ENCODE measurements around the gene BACE1. TPM values are rescaled to one million over a fixed set of nuclear protein-coding genes. Genes with fewer than 3 reads are reported as not detected.

The BACE1 gene
- total and polyA plus RNA-seq, 2 of the 13 experiments (the other 11 are each of a cell fraction or from before 2014, with no cell fraction given) = 7.5 to 17.9 TPM

DNA sequence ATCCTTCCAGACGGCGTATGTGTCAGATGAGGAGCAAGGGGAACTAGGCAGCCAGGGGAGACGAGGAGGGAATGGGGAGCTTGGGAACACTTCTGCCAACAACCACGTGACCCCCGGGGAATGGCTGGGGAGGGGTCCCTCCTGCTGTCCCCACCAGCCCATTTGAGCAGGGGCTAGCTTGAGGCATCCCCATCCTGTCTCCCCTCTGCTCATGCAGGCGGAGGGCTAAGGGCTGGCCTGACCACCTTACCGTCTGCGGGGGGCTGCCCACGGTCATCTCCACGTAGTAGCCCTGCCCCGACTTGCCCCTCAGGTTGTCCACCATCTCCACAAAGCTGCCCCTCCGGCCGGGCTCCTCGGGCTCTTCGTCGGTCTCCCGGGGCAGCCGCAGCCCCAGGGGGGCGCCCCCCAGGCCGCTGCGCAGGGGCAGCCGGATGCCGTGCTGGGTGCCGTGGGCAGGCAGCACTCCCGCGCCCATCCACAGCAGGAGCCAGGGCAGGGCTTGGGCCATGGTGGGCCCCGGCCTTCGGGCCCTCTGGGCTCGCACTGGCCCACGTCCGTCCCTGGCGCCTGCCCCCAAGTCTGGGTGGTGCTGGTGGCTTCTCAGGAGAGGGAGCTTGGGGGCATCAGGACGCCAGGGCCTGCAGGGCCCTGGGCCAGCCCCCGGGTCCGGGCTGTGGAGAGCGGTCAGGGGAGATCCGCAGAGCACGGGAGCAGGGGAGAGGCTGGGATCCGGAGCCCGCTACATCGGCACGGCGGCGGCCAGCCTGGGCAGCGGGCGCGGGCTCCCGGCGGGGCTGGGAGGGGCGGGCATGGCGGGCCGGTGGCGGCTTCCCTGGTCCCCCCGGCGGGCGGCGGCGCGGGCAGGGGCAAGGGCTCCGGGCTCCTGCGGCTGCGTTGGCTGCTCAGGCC is 515 bp downstream of the BACE1 start (continued):
- TF ChIP-seq ZNF776 (CRISPR knock-in tag; IDR thresholded peaks at IDR 0.05) = 0 out of 2 replicates have a peak, but pooled peaks have one; percentile 22
- TF ChIP-seq KDM5A (IDR thresholded peaks at IDR 0.05; ENCODE audit: borderline replicate concordance, low read length) = no peak
- TF ChIP-seq NFE2L2 (IDR thresholded peaks at IDR 0.05; ENCODE audit: low read length) = no peak
- no peak for TF ChIP-seq ZNF160 (CRISPR knock-in tag; IDR thresholded peaks at IDR 0.05)
- TF ChIP-seq, protein P1, sequence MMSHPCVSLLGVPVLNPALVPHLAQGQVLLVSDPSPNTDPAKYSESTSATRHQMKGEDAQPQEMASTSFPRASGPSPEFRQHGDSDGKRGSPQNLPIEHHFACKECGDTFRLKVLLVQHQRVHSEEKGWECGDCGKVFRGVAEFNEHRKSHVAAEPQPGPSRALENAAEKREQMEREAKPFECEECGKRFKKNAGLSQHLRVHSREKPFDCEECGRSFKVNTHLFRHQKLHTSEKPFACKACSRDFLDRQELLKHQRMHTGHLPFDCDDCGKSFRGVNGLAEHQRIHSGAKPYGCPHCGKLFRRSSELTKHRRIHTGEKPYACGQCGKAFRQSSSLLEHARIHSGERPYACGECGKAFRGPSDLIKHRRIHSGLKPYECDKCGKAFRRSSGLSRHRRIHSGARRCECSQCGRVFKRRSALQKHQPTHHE (CRISPR knock-in tag; IDR thresholded peaks at IDR 0.05; ENCODE audit: borderline replicate concordance) = no peak
- TF ChIP-seq, protein P2, sequence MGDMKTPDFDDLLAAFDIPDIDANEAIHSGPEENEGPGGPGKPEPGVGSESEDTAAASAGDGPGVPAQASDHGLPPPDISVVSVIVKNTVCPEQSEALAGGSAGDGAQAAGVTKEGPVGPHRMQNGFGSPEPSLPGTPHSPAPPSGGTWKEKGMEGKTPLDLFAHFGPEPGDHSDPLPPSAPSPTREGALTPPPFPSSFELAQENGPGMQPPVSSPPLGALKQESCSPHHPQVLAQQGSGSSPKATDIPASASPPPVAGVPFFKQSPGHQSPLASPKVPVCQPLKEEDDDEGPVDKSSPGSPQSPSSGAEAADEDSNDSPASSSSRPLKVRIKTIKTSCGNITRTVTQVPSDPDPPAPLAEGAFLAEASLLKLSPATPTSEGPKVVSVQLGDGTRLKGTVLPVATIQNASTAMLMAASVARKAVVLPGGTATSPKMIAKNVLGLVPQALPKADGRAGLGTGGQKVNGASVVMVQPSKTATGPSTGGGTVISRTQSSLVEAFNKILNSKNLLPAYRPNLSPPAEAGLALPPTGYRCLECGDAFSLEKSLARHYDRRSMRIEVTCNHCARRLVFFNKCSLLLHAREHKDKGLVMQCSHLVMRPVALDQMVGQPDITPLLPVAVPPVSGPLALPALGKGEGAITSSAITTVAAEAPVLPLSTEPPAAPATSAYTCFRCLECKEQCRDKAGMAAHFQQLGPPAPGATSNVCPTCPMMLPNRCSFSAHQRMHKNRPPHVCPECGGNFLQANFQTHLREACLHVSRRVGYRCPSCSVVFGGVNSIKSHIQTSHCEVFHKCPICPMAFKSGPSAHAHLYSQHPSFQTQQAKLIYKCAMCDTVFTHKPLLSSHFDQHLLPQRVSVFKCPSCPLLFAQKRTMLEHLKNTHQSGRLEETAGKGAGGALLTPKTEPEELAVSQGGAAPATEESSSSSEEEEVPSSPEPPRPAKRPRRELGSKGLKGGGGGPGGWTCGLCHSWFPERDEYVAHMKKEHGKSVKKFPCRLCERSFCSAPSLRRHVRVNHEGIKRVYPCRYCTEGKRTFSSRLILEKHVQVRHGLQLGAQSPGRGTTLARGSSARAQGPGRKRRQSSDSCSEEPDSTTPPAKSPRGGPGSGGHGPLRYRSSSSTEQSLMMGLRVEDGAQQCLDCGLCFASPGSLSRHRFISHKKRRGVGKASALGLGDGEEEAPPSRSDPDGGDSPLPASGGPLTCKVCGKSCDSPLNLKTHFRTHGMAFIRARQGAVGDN (CRISPR knock-in tag; IDR thresholded peaks at IDR 0.05) = peak; percentile 30; the same call in 1 of the 2 replicates
- TF ChIP-seq THYN1 (CRISPR knock-in tag; IDR thresholded peaks at IDR 0.05; ENCODE audit: borderline replicate concordance, low read depth) = no peak; the same call in 1 of the 2 replicates
- no peak for TF ChIP-seq ZFP1 (CRISPR knock-in tag; IDR thresholded peaks at IDR 0.05)
- no peak for TF ChIP-seq ZNF788 (CRISPR knock-in tag; IDR thresholded peaks at IDR 0.05; ENCODE audit: borderline replicate concordance)
- TF ChIP-seq RFX1 (IDR thresholded peaks at IDR 0.05) = no peak
- no peak for TF ChIP-seq SP140L (CRISPR knock-in tag; IDR thresholded peaks at IDR 0.05; ENCODE audit: borderline replicate concordance)
- TF ChIP-seq ZNF230 (CRISPR knock-in tag; IDR thresholded peaks at IDR 0.05) = 0 out of 2 replicates have a peak, but pooled peaks have one; percentile 29
- no peak for TF ChIP-seq RORA (CRISPR knock-in tag; IDR thresholded peaks at IDR 0.05)
- TF ChIP-seq KDM5B (CRISPR knock-in tag; IDR thresholded peaks at IDR 0.05; ENCODE audit: borderline replicate concordance) = 0 out of 2 replicates have a peak, but pooled peaks have one; percentile 5
- no peak for TF ChIP-seq AGO2 (optimal IDR thresholded peaks at IDR 0.05; ENCODE audit: low read depth, low read length)
- no peak for TF ChIP-seq GTF2F1 (IDR thresholded peaks at IDR 0.05; ENCODE audit: low read length)
- TF ChIP-seq ZNF7 (CRISPR knock-in tag; IDR thresholded peaks at IDR 0.05) = no peak
